Esophagus squamous epithelium (tissue), 5 donors: Measurements from ENCODE around the gene MRPL54. TPM values are rescaled to one million over a fixed set of nuclear protein-coding genes. Genes with fewer than 3 reads are reported as not detected.

Experiments used
- DNase-seq: peaks from one replicate; lab custom pipeline; 2025; lab: John Stamatoyannopoulos, UW
- H3K27ac ChIP-seq, 4 donors: fragments of 200-600 bp; sonication (generic); one replicate each; pipeline ENCODE4 v1.5.1; 2016 to 2019; ENCODE audit warnings: mild to moderate bottlenecking in 1 of 4
- H3K27me3 ChIP-seq, 4 donors: fragments of 200-600 bp; sonication (generic); 1 replicate in 3 of 4; 2 replicates in 1 of 4; pipeline versions ENCODE4 v1.5.1 to v1.6.0; 2017 to 2021; ENCODE audit warnings: antibody characterized with exemption in 1 of 4
- H3K36me3 ChIP-seq, 3 donors: fragments of 200-600 bp; sonication (generic); one replicate each; pipeline ENCODE4 v1.5.1; 2016 to 2019
- H3K4me1 ChIP-seq, 3 donors: fragments of 200-600 bp; sonication (generic); one replicate each; pipeline ENCODE4 v1.5.1; 2017 to 2019
- H3K4me3 ChIP-seq, 4 donors: fragments of 200-600 bp; sonication (generic); 1 replicate in 3 of 4; 2 replicates in 1 of 4; pipeline ENCODE4 v1.5.1; 2016 to 2019; ENCODE audit warnings: mild to moderate bottlenecking in 2 of 4, moderate library complexity in 1 of 4
- H3K9me3 ChIP-seq, 3 donors: fragments of 200-600 bp; sonication (generic); one replicate each; pipeline ENCODE4 v1.5.1; 2016 to 2019
- CTCF ChIP-seq, 6 experiments: fragments of 450-650 bp in 4 of 6; fragments of 200-600 bp in 2 of 6; sonication (generic) in 2 of 6; IDR thresholded peaks; one replicate each; pipeline ENCODE4 v1.5.1; 2016 to 2019; ENCODE audit warnings: antibody characterized with exemption in 6 of 6, mild to moderate bottlenecking in 4 of 6, moderate library complexity in 4 of 6
- POLR2A ChIP-seq, 4 donors: fragments of 450-650 bp; IDR thresholded peaks; one replicate each; pipeline ENCODE4 v1.6.1; 2017; ENCODE audit warnings: antibody characterized with exemption in 4 of 4, mild to moderate bottlenecking in 4 of 4, moderate library complexity in 3 of 4
- WGBS, 2 donors: methylation state at CpG; one replicate each; pipeline ENCODE4 v1.1.5; 2018; 5-methylcytosine and 5-hydroxymethylcytosine counted together
- intact Hi-C: fragments of 100-400 bp; cut with DNase I; formaldehyde crosslinking; loops from one replicate; pipeline ENCODE4 v1.15.0; 2022
- total RNA-seq, 4 donors: library from RNA; depleted of rRNA; stranded (reverse); fragments of >200 nt; gene quantifications; one replicate each; pipeline ENCODE4 v1.1.0, GENCODE V29; 2016
- donor health status: DM: yes; HTN: yes; CAD: no.

Gene MRPL54
- total RNA-seq, 4 donors from 2014 or later, result 50.2 to 79.9 (median 60.9) TPM

- TF ChIP-seq CTCF (IDR thresholded peaks at IDR 0.05) (no peak), POLR2A (IDR thresholded peaks at IDR 0.05) (no peak)
- Histone ChIP-seq H3K36me3 (no peaks in the 10 kb centered on the region), H3K9me3 (peaks cover 0 to 22% (median 14%) of the 10 kb centered on the region in 3 donors), H3K27me3 (peaks cover 0 to 28% (median 0%) of the 10 kb centered on the region in 4 donors), H3K4me1 (no peaks in the 10 kb centered on the region), H3K4me3 (no peak overlapping the region), H3K27ac (no peak overlapping the region)
- intact Hi-C loops, result no loop called here
- no peak for DNase-seq
- WGBS, 2 donors, result 72 to 90% methylated on average over 4 to 10 of the region's 37 CpGs
Measured at GRCh38 chr19:3778104-3778867, 15.8 kb downstream of the MRPL54 start.

- WGBS, 2 donors, result 52 to 60% methylated on average over 2 to 5 of the region's 44 CpGs
- DNase-seq, result no peak
- H3K36me3 ChIP-seq, result no peaks in the 10 kb centered on the region
Measured at GRCh38 chr19:3778899-3779723, 16.6 kb downstream of the MRPL54 start.

GRCh38 chr19:3780786-3781304 is 18.4 kb downstream of the MRPL54 start:
- Histone ChIP-seq H3K27ac (no peak overlapping the region), H3K4me3 (no peak overlapping the region), H3K36me3 (no peaks in the 10 kb centered on the region), H3K4me1 (peaks cover 6 to 13% (median 10%) of the 10 kb centered on the region in 3 donors), H3K27me3 (peaks cover 0 to 54% (median 0%) of the 10 kb centered on the region in 4 donors), H3K9me3 (peaks cover 0 to 22% (median 14%) of the 10 kb centered on the region in 3 donors)
- intact Hi-C loops, result no loop called here
- TF ChIP-seq CTCF (IDR thresholded peaks at IDR 0.05), result no peak
- TF ChIP-seq POLR2A (IDR thresholded peaks at IDR 0.05), result no peak
- WGBS, 2 donors, result 79 to 80% methylated on average over 8 of the region's 9 CpGs
- no peak for DNase-seq

More at GRCh38 chr19:3778899-3779723, 16.6 kb downstream of the MRPL54 start:
- Histone ChIP-seq H3K4me1 (no peaks in the 10 kb centered on the region), H3K27ac (no peak overlapping the region), H3K4me3 (no peak overlapping the region), H3K27me3 (peaks cover 0 to 36% (median 0%) of the 10 kb centered on the region in 4 donors), H3K9me3 (peaks cover 0 to 22% (median 14%) of the 10 kb centered on the region in 3 donors)
- intact Hi-C loops, result no loop called here
- no peak for TF ChIP-seq POLR2A (IDR thresholded peaks at IDR 0.05)
- no peak for TF ChIP-seq CTCF (IDR thresholded peaks at IDR 0.05)

- intact Hi-C loops, result no loop called here
- Histone ChIP-seq H3K4me1 (peaks cover 6 to 16% (median 12%) of the 10 kb centered on the region in 3 donors), H3K9me3 (peaks cover 0 to 22% (median 14%) of the 10 kb centered on the region in 3 donors), H3K27ac (no peak overlapping the region), H3K36me3 (no peaks in the 10 kb centered on the region), H3K27me3 (peaks cover 0 to 61% (median 0%) of the 10 kb centered on the region in 4 donors), H3K4me3 (no peak overlapping the region)
- WGBS, 2 donors, result 86 to 89% methylated on average over 2 of the region's 2 CpGs
- TF ChIP-seq CTCF (IDR thresholded peaks at IDR 0.05) (no peak), POLR2A (IDR thresholded peaks at IDR 0.05) (no peak)
- DNase-seq, result no peak
Measured at GRCh38 chr19:3781603-3782002, 19.1 kb downstream of the MRPL54 start.
